SK-N-SH treated with all-trans-retinoic acid at 6 μM for 48 hours (cell line): ENCODE measurements around the gene PIPOX.

Experiments used
- CSDC2 ChIP-seq: fragments of 250-450 bp; sonication (Bioruptor Pico); IDR thresholded peaks from 2 replicates; pipeline ENCODE4 v1.5.0; 2020; ENCODE audit warnings: mild to moderate bottlenecking, moderate library complexity
- POU6F1 ChIP-seq: fragments of 250-450 bp; sonication (Bioruptor Pico); IDR thresholded peaks from 2 replicates; pipeline ENCODE4 v1.8.0; 2021; ENCODE audit warnings: low read depth, mild to moderate bottlenecking, moderate library complexity, borderline replicate concordance
- ZFP30 ChIP-seq: fragments of 450-650 bp; formaldehyde crosslinking; IDR thresholded peaks from 2 replicates; pipeline ENCODE4 v1.5.0; 2022; ENCODE audit warnings: mild to moderate bottlenecking, moderate library complexity
- ZNF70 ChIP-seq: fragments of 450-650 bp; formaldehyde crosslinking; IDR thresholded peaks from 2 replicates; pipeline ENCODE4 v1.5.0; 2020; ENCODE audit warnings: mild to moderate bottlenecking, moderate library complexity
- TF ChIP-seq, protein P1 (sequence below): fragments of 250-450 bp; sonication (Bioruptor Pico); IDR thresholded peaks from 2 replicates; pipeline ENCODE4 v1.8.0; 2020; ENCODE audit warnings: mild to moderate bottlenecking, moderate library complexity, borderline replicate concordance
- TF ChIP-seq, protein P2 (sequence below): fragments of 250-450 bp; sonication (Bioruptor Pico); IDR thresholded peaks from 2 replicates; pipeline ENCODE4 v1.5.1; 2021; ENCODE audit warnings: mild to moderate bottlenecking, moderate library complexity

- TF ChIP-seq, protein P1, sequence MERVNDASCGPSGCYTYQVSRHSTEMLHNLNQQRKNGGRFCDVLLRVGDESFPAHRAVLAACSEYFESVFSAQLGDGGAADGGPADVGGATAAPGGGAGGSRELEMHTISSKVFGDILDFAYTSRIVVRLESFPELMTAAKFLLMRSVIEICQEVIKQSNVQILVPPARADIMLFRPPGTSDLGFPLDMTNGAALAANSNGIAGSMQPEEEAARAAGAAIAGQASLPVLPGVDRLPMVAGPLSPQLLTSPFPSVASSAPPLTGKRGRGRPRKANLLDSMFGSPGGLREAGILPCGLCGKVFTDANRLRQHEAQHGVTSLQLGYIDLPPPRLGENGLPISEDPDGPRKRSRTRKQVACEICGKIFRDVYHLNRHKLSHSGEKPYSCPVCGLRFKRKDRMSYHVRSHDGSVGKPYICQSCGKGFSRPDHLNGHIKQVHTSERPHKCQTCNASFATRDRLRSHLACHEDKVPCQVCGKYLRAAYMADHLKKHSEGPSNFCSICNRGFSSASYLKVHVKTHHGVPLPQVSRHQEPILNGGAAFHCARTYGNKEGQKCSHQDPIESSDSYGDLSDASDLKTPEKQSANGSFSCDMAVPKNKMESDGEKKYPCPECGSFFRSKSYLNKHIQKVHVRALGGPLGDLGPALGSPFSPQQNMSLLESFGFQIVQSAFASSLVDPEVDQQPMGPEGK (CRISPR knock-in tag), result no peak
- TF ChIP-seq POU6F1 (CRISPR knock-in tag) (no peak), ZNF70 (no peak), CSDC2 (CRISPR knock-in tag) (no peak), ZFP30 (CRISPR knock-in tag) (no peak)
- TF ChIP-seq, protein P2, sequence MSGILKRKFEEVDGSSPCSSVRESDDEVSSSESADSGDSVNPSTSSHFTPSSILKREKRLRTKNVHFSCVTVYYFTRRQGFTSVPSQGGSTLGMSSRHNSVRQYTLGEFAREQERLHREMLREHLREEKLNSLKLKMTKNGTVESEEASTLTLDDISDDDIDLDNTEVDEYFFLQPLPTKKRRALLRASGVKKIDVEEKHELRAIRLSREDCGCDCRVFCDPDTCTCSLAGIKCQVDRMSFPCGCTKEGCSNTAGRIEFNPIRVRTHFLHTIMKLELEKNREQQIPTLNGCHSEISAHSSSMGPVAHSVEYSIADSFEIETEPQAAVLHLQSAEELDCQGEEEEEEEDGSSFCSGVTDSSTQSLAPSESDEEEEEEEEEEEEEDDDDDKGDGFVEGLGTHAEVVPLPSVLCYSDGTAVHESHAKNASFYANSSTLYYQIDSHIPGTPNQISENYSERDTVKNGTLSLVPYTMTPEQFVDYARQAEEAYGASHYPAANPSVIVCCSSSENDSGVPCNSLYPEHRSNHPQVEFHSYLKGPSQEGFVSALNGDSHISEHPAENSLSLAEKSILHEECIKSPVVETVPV, result no peak
Observed at GRCh38 chr17:29041091-29041490, 1.9 kb upstream of the PIPOX start.
